HS-27A (cell line): ENCODE data around the gene LPO.

Experiments
- DNase-seq: peaks from one replicate; pipeline ENCODE4 v3.0.0-alpha.2; 2012; ENCODE audit warnings: low read depth, missing footprints

Gene LPO

DNA sequence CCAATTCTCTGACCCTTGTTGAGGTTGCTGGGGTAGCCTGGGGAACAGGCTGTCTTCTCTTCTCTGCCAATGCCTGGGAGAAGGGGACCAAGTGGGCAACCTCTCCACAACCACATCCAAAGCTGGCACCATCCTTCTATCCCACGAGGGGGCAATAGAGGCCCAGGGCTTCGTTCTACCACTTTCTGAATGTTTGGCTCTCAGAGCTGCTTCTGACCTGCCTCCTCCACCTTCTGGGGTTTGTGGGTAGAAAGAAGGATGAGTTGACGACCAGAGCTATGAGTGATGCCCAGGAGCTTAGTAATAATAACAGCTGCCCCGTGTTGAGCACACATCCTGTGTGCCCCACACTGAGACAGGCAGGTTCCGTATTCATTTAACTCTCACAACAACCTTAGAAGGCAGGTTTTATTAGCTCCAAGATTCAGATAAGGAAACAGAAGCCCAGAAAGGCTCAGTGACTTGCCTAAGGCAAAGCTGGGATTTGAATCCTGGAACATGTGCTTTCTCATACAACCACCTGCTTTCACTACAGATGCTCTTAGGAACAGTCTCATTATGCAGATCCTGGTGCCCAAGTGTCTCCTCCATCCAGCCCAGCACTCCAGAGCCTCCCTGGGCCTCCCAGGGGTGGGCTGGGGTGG is 79.2 kb downstream of the LPO start:
- peak; percentile 55 for DNase-seq

GRCh38 chr17:58318065-58318481 is 79.7 kb downstream of the LPO start:
- DNase-seq: no peak
